Measurements from ENCODE around the gene NDUFS8. TPM values are rescaled to one million over a fixed set of nuclear protein-coding genes. Genes with fewer than 3 reads are reported as not detected.

NDUFS8 gene
- total and polyA plus RNA-seq, 12 donors, result 330 to 774 (median 430) TPM

DNA sequence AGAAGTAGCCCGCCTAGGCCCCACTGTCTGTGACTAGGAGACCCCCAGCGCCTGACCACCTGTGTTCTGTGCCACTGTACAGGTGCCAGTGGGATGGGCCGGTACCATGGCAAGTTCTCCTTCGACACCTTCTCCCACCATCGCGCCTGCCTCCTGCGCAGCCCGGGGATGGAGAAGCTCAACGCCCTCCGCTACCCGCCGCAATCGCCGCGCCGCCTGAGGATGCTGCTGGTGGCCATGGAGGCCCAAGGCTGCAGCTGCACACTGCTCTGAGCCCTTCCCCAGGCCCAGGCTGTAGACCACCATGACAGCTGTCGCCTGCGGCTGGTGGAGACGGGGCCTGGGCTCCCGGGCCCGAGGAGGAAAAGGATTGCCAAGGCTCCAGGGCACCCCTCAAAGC, 2.8 kb upstream of the NDUFS8 start:
- Histone ChIP-seq H3K36me3 (peaks cover 0 to 37% (median 0%) of the 10 kb centered on the region in 9 donors), H3K27me3 (no peaks in the 10 kb centered on the region), H3K9me3 (peaks cover 0 to 13% (median 0%) of the 10 kb centered on the region in 11 donors), H3K4me3 (no peak overlapping the region), H3K4me1 (peaks cover 11 to 25% (median 22%) of the 10 kb centered on the region in 9 donors), H3K27ac (no peak overlapping the region)
- intact Hi-C loops (cut with DNase I), result no loop called here
- 92 to 95% methylated on average over 21 of the region's 21 CpGs for WGBS, 2 donors
- DNase-seq (no peak), ATAC-seq (no peak)
- TF ChIP-seq, protein P1, sequence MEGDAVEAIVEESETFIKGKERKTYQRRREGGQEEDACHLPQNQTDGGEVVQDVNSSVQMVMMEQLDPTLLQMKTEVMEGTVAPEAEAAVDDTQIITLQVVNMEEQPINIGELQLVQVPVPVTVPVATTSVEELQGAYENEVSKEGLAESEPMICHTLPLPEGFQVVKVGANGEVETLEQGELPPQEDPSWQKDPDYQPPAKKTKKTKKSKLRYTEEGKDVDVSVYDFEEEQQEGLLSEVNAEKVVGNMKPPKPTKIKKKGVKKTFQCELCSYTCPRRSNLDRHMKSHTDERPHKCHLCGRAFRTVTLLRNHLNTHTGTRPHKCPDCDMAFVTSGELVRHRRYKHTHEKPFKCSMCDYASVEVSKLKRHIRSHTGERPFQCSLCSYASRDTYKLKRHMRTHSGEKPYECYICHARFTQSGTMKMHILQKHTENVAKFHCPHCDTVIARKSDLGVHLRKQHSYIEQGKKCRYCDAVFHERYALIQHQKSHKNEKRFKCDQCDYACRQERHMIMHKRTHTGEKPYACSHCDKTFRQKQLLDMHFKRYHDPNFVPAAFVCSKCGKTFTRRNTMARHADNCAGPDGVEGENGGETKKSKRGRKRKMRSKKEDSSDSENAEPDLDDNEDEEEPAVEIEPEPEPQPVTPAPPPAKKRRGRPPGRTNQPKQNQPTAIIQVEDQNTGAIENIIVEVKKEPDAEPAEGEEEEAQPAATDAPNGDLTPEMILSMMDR (IDR thresholded peaks at IDR 0.05), result no peak

DNA sequence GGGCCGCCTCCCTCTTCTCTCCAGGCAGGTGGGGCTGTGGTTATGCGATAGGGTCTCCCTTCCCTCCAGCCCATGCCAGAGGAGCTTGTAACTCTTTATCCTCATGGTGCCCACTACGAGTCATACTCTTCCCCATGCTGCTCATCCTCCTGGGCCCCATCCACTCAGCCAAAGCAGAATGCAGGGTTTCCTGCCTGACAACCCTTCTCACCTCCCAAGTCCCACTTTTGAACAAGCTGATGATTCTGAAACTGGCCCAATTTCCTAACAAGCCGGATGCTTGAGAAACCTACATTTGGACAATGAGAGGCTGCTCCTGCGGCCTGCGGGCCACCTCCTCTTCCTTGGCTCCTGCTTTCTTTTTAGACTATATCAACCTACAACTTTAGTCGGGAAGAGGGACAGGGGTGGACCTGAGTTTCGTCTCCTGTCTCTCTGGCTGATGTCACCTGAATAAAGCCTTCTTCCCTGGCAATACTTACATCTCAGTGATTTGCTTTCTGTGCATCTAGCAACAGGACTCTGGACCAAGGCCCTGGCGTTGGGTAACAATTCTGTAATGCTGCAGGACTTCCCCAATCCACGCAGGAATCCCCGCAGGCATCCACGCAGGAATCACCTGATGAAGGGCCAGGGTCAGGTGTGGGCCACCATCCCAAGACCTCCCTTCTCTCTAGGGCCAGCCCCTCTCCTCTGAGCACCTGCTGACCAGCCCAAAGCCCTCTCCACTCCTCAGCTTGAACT, 1.5 kb upstream of the NDUFS8 start:
- Histone ChIP-seq H3K9me3 (peaks cover 0 to 12% (median 0%) of the 10 kb centered on the region in 11 donors), H3K4me1 (peaks cover 13 to 38% (median 30%) of the 10 kb centered on the region in 9 donors), H3K4me3 (no peak overlapping the region), H3K27me3 (no peaks in the 10 kb centered on the region), H3K36me3 (peaks cover 0 to 44% (median 0%) of the 10 kb centered on the region in 9 donors), H3K27ac (no peak overlapping the region)
- no peak for DNase-seq
- no peak for ATAC-seq
- TF ChIP-seq, protein P1 (IDR thresholded peaks at IDR 0.05), result no peak
- 86 to 91% methylated on average over 12 of the region's 12 CpGs for WGBS, 2 donors
- intact Hi-C loops (cut with DNase I), result no loop called here

DNA sequence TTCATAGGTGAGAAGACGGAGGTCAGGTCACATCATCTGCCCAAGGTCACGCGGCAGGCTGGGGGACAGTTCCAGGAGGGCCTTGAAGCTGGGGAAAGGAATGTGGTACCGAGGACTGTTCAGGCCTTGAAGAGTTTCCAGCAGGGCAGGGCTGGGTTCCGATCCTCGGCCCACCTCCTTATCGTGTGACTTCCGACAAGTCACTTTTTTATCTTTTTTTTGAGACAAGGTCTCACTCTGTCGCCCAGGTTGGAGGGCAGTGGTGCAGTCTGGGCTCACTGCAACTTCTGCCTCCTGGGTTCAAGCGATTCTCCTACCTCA, 623 bp downstream of the NDUFS8 start:
- Histone ChIP-seq H3K4me1 (peaks cover 17 to 54% (median 39%) of the 10 kb centered on the region in 9 donors), H3K36me3 (peaks cover 0 to 40% (median 0%) of the 10 kb centered on the region in 9 donors), H3K27ac (peak overlapping the region; percentile 64 to 97 (median 92)), H3K9me3 (no peaks in the 10 kb centered on the region), H3K4me3 (peak overlapping the region; percentile 54 to 96 (median 79)), H3K27me3 (no peaks in the 10 kb centered on the region)
- TF ChIP-seq, protein P1 (IDR thresholded peaks at IDR 0.05), result no peak
- peak in 2 of 8 donors; percentile 1 to 3 for ATAC-seq
- intact Hi-C loops (cut with DNase I), result loop anchor here in 3 of 10 donors (5.0 to 10.0 kb wide), 4 partner anchors 91 to 184 kb away; partner anchors contain the start of genes CHKA (in 2 of the 3) and KMT5B (in 1 of the 3)
- WGBS, 2 donors, result 8 to 9% methylated on average over 10 of the region's 10 CpGs
- no peak for DNase-seq

DNA sequence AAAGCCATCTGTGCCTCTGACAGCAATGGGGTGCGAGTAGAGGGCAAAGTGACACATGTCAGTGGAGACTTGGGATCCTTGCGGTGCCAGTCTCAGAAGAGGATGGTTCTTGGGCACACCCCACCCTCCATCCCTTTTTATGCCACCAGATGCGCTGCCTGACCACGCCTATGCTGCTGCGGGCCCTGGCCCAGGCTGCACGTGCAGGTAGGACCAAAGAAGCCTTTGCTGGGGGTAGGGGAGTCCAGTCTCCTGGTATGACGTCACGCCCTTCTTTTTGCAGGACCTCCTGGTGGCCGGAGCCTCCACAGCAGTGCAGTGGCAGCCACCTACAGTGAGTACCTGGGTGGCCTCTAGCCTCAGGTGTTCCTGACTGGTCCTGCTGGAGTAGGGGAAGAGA, 1.5 kb downstream of the NDUFS8 start:
- peak overlapping the region in 5 of 10 donors; percentile 54 to 96 (median 77) for H3K4me3 ChIP-seq
- peaks cover 24 to 63% (median 48%) of the 10 kb centered on the region in 9 donors for H3K4me1 ChIP-seq
- peak overlapping the region in 8 of 10 donors; percentile 88 to 97 (median 92) for H3K27ac ChIP-seq
- WGBS, 2 donors, result 77% methylated on average over 9 of the region's 9 CpGs
- no peaks in the 10 kb centered on the region for H3K27me3 ChIP-seq
- TF ChIP-seq, protein P1 (IDR thresholded peaks at IDR 0.05), result no peak
- intact Hi-C loops (cut with DNase I), result loop anchor here in 3 of 10 donors (5.0 to 10.0 kb wide), 4 partner anchors 90 to 183 kb away; partner anchors contain the start of genes CHKA (in 2 of the 3) and KMT5B (in 1 of the 3)
- no peak for ATAC-seq
- H3K36me3 ChIP-seq, result peaks cover 0 to 44% (median 0%) of the 10 kb centered on the region in 9 donors
- no peaks in the 10 kb centered on the region for H3K9me3 ChIP-seq
- no peak for DNase-seq

Data from heart right ventricle (tissue), 16 donors.